ENCODE data around the gene MAFB.

DNA sequence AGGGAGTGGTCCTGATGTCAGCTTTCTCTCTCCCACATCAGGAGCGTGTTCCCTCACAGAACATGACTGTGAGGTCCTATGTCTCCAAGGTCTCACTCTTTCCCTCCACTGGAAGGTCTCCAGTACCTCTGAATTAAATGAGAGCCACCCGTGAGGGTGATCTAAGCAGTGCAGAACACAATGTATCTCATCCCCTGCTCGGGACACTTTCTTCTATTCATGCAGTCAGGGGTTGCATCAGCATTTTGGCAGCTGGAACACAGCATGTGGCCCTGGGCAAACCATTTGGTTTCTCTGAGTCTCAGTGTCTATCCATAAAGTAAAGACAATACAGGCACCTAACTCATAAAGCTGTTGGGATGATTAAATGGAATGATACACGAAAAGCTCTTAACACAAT, 34.2 kb downstream of the MAFB start:
- no peak for TF ChIP-seq ZNF404 (tag by site-specific recombination; IDR thresholded peaks at IDR 0.05)
- TF ChIP-seq ZFP37 (tag by site-specific recombination; IDR thresholded peaks at IDR 0.05): no peak
- TF ChIP-seq, protein P1, sequence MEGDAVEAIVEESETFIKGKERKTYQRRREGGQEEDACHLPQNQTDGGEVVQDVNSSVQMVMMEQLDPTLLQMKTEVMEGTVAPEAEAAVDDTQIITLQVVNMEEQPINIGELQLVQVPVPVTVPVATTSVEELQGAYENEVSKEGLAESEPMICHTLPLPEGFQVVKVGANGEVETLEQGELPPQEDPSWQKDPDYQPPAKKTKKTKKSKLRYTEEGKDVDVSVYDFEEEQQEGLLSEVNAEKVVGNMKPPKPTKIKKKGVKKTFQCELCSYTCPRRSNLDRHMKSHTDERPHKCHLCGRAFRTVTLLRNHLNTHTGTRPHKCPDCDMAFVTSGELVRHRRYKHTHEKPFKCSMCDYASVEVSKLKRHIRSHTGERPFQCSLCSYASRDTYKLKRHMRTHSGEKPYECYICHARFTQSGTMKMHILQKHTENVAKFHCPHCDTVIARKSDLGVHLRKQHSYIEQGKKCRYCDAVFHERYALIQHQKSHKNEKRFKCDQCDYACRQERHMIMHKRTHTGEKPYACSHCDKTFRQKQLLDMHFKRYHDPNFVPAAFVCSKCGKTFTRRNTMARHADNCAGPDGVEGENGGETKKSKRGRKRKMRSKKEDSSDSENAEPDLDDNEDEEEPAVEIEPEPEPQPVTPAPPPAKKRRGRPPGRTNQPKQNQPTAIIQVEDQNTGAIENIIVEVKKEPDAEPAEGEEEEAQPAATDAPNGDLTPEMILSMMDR (tag by site-specific recombination; IDR thresholded peaks at IDR 0.05): no peak
- no peak for TF ChIP-seq ZNF596 (tag by site-specific recombination; IDR thresholded peaks at IDR 0.05)
- no peak for TF ChIP-seq ZNF48 (tag by site-specific recombination; IDR thresholded peaks at IDR 0.05)
- TF ChIP-seq ZNF747 (tag by site-specific recombination; IDR thresholded peaks at IDR 0.05): no peak
- TF ChIP-seq, protein P2, sequence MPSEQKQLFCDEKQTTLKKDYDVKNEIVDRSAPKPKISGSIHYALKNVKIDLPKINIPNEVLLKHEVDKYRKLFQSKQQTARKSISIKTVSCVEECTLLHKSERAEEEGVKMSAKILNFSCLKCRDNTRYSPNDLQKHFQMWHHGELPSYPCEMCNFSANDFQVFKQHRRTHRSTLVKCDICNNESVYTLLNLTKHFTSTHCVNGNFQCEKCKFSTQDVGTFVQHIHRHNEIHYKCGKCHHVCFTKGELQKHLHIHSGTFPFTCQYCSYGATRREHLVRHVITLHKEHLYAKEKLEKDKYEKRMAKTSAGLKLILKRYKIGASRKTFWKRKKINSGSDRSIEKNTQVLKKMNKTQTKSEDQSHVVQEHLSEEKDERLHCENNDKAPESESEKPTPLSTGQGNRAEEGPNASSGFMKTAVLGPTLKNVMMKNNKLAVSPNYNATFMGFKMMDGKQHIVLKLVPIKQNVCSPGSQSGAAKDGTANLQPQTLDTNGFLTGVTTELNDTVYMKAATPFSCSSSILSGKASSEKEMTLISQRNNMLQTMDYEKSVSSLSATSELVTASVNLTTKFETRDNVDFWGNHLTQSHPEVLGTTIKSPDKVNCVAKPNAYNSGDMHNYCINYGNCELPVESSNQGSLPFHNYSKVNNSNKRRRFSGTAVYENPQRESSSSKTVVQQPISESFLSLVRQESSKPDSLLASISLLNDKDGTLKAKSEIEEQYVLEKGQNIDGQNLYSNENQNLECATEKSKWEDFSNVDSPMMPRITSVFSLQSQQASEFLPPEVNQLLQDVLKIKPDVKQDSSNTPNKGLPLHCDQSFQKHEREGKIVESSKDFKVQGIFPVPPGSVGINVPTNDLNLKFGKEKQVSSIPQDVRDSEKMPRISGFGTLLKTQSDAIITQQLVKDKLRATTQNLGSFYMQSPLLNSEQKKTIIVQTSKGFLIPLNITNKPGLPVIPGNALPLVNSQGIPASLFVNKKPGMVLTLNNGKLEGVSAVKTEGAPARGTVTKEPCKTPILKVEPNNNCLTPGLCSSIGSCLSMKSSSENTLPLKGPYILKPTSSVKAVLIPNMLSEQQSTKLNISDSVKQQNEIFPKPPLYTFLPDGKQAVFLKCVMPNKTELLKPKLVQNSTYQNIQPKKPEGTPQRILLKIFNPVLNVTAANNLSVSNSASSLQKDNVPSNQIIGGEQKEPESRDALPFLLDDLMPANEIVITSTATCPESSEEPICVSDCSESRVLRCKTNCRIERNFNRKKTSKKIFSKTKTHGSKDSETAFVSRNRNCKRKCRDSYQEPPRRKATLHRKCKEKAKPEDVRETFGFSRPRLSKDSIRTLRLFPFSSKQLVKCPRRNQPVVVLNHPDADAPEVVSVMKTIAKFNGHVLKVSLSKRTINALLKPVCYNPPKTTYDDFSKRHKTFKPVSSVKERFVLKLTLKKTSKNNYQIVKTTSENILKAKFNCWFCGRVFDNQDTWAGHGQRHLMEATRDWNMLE (tag by site-specific recombination; conservative IDR thresholded peaks at IDR 0.05; ENCODE audit: low read depth): 0 out of 2 replicates have a peak, but pooled peaks have one; percentile 24
- no peak for TF ChIP-seq ZNF155 (tag by site-specific recombination; IDR thresholded peaks at IDR 0.05)
- TF ChIP-seq, protein P3, sequence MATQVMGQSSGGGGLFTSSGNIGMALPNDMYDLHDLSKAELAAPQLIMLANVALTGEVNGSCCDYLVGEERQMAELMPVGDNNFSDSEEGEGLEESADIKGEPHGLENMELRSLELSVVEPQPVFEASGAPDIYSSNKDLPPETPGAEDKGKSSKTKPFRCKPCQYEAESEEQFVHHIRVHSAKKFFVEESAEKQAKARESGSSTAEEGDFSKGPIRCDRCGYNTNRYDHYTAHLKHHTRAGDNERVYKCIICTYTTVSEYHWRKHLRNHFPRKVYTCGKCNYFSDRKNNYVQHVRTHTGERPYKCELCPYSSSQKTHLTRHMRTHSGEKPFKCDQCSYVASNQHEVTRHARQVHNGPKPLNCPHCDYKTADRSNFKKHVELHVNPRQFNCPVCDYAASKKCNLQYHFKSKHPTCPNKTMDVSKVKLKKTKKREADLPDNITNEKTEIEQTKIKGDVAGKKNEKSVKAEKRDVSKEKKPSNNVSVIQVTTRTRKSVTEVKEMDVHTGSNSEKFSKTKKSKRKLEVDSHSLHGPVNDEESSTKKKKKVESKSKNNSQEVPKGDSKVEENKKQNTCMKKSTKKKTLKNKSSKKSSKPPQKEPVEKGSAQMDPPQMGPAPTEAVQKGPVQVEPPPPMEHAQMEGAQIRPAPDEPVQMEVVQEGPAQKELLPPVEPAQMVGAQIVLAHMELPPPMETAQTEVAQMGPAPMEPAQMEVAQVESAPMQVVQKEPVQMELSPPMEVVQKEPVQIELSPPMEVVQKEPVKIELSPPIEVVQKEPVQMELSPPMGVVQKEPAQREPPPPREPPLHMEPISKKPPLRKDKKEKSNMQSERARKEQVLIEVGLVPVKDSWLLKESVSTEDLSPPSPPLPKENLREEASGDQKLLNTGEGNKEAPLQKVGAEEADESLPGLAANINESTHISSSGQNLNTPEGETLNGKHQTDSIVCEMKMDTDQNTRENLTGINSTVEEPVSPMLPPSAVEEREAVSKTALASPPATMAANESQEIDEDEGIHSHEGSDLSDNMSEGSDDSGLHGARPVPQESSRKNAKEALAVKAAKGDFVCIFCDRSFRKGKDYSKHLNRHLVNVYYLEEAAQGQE (tag by site-specific recombination; IDR thresholded peaks at IDR 0.05): no peak
- TF ChIP-seq ZNF776 (tag by site-specific recombination; IDR thresholded peaks at IDR 0.05; ENCODE audit: borderline replicate concordance): no peak
- TF ChIP-seq ZNF121 (tag by site-specific recombination; IDR thresholded peaks at IDR 0.05): no peak
- TF ChIP-seq, protein P4, sequence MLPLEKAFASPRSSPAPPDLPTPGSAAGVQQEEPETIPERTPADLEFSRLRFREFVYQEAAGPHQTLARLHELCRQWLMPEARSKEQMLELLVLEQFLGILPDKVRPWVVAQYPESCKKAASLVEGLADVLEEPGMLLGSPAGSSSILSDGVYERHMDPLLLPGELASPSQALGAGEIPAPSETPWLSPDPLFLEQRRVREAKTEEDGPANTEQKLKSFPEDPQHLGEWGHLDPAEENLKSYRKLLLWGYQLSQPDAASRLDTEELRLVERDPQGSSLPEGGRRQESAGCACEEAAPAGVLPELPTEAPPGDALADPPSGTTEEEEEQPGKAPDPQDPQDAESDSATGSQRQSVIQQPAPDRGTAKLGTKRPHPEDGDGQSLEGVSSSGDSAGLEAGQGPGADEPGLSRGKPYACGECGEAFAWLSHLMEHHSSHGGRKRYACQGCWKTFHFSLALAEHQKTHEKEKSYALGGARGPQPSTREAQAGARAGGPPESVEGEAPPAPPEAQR (tag by site-specific recombination; IDR thresholded peaks at IDR 0.05): 0 out of 2 replicates have a peak, but pooled peaks have one; percentile 33

Data from HEK293 (cell line).